HG02943 (cell line): Measurements from ENCODE around the gene CFAP97.

Experiments
- ATAC-seq: cut with Tn5 transposase; IDR thresholded peaks from one replicate; pipeline ENCODE4 v1.9.1; 2021; ENCODE audit warnings: mild to moderate bottlenecking, low read depth, moderate library complexity; ENCODE audit not compliant: unreplicated experiment

CFAP97 gene

GRCh38 chr4:185115827-185116232 is 88.0 kb downstream of the CFAP97 start:
- no peak for ATAC-seq

DNA sequence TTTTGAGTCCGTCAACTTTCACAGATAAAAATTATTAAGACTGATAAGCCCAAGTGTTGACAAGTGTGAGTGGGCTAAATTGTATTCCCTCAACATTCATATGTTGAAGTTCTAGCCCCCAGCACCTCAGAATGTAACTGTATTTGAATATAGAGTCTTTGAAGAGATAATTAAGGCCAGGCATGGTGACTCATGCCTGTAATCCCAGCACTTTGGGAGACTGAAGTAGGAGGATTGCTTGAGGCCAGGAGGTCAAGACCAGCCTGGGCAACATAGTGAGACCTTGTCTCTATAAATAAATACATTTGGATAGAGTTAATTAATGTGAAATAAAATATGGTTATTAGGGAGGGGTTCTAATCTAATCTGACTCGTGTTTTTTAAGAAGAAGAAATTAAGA is 90.5 kb downstream of the CFAP97 start:
- no peak for ATAC-seq

GRCh38 chr4:185112104-185112503 is 91.7 kb downstream of the CFAP97 start:
- ATAC-seq: no peak

DNA sequence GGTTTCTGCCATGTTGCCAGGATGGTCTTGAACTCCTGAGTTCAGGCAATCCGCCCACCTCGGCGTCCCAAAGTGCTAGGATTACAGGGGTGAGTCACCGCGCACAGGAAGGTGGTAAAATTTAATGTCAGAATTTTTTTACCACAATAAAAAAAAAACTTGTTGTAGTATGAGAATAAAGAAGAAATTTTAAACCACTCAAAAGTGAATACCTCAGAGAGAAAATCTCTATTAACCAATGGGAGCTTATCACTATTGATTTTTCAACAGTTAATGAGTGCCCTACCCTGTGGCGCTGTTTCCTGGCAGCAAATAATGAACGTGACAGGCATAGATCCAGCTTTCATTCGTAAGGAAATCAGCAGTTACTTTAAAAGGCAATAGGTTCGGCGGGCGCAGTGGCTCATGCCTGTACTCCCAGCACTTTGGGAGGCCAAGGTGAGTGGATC is 93.4 kb downstream of the CFAP97 start:
- no peak for ATAC-seq

GRCh38 chr4:185109736-185110135 is 94.1 kb downstream of the CFAP97 start:
- no peak for ATAC-seq
